Measurements from ENCODE around the gene PCBP4.

GRCh38 chr3:52002748-52003147, 35.5 kb upstream of the PCBP4 start:
- TF ChIP-seq CTCF (optimal IDR thresholded peaks at IDR 0.05 in 1 of 3, IDR thresholded peaks at IDR 0.05 in 1 of 3, conservative IDR thresholded peaks at IDR 0.05 in 1 of 3; ENCODE audit: extremely low read depth in 1 of 3, insufficient read depth in 2 of 3, low read length in 3 of 3), result no peak
- TF ChIP-seq EZH2 (IDR thresholded peaks at IDR 0.05; ENCODE audit: low read length), result no peak

All from keratinocyte (primary cell).